CD4-positive, alpha-beta T cell treated with Interleukin-6 for 4 hours (primary cell): ENCODE results near the gene MACROD2.

ENCODE experiments used
- DNase-seq: peaks from one replicate; pipeline ENCODE4 v3.0.0-alpha.2; 2020; ENCODE audit warnings: mixed read lengths

Gene MACROD2

GRCh38 chr20:15576411-15576810 lies 1581.1 kb downstream of the MACROD2 start:
- DNase-seq, result no peak

GRCh38 chr20:15578113-15578512 lies 1582.8 kb downstream of the MACROD2 start:
- DNase-seq, result no peak

- no peak for DNase-seq
Measured at GRCh38 chr20:15579688-15580087, 1584.4 kb downstream of the MACROD2 start.

DNA sequence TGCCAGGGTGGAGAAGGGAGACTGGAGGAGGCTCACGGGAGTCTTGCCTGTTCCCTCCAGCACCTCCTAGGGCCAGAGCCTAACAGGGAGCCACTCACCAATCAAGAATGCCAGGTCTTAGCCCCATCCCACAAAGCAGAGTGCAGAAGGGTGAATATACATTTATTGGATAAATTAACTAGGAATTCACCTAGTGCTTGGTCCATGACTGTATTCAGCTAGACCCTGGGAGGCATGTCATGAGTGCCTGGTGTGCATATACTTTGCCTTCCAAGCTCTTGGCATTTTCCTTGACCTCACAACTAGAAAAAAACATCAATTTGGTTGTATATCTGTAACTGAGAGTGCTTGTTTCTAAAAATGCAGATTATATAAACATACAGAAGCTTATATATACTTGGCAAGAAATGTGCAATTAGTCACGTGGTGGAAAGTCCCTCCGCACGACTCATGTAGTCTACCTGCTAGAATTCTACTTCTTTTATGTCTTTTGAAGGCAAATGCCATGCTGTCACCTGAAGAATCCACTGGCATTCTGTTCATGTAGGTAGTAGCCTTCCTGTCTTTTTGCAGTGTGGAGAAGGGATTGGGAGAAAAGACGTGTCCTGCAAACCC lies 1586.9 kb downstream of the MACROD2 start:
- no peak for DNase-seq

- no peak for DNase-seq
Measured at GRCh38 chr20:15584507-15584906, 1589.2 kb downstream of the MACROD2 start.

- no peak for DNase-seq
Measured at GRCh38 chr20:15593081-15593480, 1597.8 kb downstream of the MACROD2 start.

GRCh38 chr20:15594158-15594695 lies 1598.9 kb downstream of the MACROD2 start:
- DNase-seq, result no peak

- no peak for DNase-seq
Measured at GRCh38 chr20:15596220-15596890, 1601.0 kb downstream of the MACROD2 start.

GRCh38 chr20:15597306-15597705 lies 1602.0 kb downstream of the MACROD2 start:
- DNase-seq, result no peak

- no peak for DNase-seq
Measured at GRCh38 chr20:15599961-15600360, 1604.6 kb downstream of the MACROD2 start.

DNA sequence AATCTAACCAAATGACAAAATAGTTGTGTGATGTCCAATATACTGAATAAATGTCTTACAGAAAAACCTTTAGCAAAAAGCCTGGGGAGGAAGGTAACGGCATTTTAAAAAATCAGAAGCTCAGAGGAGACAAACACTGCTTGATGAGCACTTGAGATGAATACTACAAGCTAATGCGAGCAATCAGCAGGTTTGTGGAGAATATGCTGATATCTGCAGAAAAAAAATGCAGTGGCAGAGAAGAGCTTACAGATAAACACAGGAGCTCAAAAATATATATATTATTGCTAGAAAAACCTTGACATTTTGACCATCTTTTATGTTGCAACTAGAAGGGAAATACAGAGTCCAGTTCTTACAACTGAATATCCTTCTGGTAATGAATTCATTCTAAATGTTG lies 1605.2 kb downstream of the MACROD2 start:
- no peak for DNase-seq

GRCh38 chr20:15603506-15603905 lies 1608.2 kb downstream of the MACROD2 start:
- no peak for DNase-seq

DNA sequence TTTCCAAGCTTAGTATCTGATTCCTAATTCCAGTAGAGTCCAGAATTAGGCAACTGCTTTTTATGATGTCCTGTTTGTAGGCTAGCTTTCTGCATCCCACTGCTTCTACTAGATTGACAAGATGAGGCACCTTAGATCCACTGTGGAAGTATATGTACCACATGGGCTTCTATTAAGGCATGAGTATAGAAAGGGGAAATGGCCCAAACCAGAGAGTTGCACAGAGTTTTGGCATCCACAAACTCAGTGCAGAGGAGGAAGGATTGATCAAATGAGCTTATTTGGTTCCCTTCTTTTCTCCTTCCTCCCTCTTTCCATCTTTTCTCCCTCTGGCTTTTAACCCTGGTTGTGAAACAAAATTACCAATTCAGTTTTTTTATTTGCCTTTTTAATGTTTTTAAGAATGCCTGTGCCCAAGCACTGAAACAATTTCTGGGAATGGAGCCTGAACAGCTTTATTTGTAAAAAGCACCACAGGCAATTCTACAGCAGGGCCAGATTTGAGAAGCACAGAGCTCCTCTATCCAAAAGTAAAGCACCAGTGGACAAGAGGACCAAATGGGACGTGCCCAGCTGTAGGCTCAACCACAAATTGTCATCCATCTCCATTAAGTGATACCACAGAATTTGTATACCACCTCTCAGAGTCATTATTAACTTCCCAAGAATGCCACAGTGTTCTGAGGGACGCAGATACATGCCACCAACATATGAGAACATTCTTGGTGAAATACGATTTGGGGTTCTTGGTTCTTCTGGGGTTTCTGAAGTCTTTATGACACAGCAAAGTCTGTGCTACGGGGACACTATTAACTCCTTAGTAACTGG lies 1608.9 kb downstream of the MACROD2 start:
- no peak for DNase-seq

GRCh38 chr20:15609921-15610320 lies 1614.6 kb downstream of the MACROD2 start:
- no peak for DNase-seq

- DNase-seq, result no peak
Measured at GRCh38 chr20:15610787-15611186, 1615.5 kb downstream of the MACROD2 start.

GRCh38 chr20:15611541-15611940 lies 1616.2 kb downstream of the MACROD2 start:
- no peak for DNase-seq

GRCh38 chr20:15612198-15612597 lies 1616.9 kb downstream of the MACROD2 start:
- DNase-seq, result no peak

DNA sequence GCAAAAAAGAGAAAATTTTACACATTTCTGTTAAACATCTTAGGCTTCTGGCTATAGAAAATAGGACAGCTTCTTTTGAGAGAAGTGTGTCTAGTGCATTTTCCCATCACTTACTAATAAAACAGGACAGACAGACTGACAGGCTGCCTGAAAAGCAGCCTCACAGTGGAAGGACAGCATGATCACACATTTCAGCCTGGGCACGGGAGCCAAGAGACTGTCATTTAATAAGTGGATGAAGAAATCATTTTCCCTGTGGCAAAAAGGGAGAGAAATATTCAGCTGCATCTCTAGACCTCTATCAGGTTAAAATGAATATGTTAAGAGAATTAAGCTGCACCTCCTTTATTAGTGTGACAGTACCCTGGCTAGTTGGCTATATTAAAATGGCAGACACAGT lies 1617.5 kb downstream of the MACROD2 start:
- no peak for DNase-seq

GRCh38 chr20:15613530-15613929 lies 1618.2 kb downstream of the MACROD2 start:
- no peak for DNase-seq

DNA sequence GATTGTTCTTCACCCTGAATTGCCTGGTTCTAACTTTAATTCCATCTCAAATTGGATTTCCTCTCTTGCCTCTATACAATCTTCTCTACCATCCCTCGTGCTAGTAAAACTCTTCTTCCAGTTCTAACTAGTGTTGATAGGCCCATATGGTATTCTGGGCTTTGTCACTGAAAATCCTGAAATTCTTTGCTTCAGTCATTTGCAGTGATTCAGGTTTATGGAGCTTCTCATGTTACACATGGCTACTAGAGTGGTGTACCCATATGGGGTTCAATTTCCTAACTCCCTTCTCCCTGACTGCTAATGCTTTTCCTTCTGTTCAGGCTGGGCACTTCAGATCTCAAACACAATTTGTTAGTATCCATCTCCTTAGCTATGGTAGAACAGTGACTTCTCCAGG lies 1621.3 kb downstream of the MACROD2 start:
- DNase-seq, result no peak

GRCh38 chr20:15618110-15618509 lies 1622.8 kb downstream of the MACROD2 start:
- no peak for DNase-seq

DNA sequence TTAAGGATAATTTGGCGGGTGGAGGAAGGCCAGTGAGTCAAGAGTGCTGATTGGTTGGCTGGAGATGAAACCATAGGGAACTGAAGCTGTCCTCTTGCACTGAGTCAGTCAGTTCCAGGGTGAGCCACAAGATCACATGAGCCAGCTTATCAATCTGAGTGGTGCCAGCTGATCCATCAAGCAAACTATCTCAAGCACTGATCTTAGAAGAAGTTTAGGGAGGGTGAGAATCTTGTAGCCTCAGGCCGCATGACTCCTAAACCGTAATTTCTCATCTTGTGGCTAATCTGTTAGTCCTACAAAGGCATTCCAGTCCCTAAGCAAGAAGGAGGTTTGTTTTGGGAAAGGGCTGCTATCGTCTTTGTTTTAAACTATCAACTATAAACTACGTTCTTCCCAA lies 1623.6 kb downstream of the MACROD2 start:
- DNase-seq, result no peak

GRCh38 chr20:15619341-15619740 lies 1624.0 kb downstream of the MACROD2 start:
- DNase-seq, result no peak

DNA sequence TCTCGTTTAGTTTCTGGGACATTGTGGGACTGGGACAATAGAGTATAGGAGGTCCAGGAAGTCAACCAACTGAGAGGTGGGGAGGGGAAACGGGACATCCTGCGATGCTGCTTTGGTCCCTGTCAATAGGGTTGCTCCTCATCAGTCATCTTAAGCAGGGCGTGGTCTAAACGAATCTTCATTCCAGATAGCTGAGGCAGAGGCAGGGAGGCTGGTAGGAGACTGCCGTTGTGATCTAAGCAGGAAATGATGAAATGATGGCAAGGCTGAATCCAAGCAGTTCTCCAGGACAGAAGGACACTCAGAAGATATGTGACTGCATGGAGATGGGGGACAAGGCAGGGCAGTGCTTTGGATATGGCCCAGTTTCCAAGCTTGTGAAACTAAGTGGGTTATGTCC lies 1624.5 kb downstream of the MACROD2 start:
- no peak for DNase-seq
